HG03442 (cell line): ENCODE results near the gene CASK.

Source experiments
- ATAC-seq: cut with Tn5 transposase; IDR thresholded peaks from one replicate; pipeline ENCODE4 v1.9.1; 2021; ENCODE audit warnings: mild to moderate bottlenecking, moderate library complexity; ENCODE audit not compliant: unreplicated experiment

The CASK gene

DNA sequence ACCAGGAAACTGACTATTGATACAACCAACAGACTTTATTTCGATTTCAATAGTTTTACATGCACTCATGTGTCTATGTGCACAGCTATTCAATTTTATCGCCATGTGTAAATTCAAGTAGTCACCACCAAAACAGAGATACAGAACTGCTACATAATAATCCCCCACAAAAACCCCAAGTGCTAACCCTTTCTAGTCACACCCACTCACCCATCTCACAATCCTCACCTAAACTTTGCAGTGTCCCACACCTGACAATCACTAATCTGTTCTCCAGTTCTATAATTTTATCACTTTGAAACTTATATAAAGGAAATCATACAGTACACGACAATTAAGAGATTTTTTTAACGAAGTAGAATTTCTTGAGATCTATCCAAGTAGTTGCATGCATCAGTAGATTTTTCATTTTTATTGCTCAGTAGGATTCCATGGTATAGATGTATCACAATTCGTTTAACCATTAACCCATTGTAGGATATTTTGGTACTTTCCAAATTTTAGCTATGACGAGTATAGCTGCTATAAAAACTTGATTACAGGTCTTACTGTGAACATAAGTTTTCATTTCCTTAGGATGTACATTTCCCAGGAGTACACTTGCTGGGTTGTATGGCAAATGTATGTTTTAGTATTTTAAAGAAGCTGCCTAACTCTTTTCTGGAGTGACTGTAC lies 85.9 kb downstream of the CASK start:
- ATAC-seq = no peak

DNA sequence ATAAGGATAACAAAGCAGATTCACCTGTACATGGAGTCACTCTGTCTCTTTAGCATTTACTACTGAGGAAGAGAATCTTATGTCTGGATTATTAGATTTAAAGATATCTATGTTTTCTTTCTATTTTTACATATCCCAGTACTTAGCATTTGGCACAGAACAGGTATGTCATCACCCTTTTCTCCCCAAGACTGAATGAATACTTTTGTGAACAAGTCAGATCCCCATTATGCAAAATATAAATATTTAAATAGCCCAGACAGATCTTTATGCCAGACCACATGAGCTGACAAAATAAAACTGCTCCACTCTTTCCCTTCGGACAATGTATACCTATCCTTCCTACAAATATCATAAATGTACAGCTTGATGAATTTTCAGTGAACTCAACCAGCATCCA lies 94.5 kb downstream of the CASK start:
- ATAC-seq = no peak

GRCh38 chrX:41827886-41828285 lies 95.5 kb downstream of the CASK start:
- ATAC-seq = no peak

DNA sequence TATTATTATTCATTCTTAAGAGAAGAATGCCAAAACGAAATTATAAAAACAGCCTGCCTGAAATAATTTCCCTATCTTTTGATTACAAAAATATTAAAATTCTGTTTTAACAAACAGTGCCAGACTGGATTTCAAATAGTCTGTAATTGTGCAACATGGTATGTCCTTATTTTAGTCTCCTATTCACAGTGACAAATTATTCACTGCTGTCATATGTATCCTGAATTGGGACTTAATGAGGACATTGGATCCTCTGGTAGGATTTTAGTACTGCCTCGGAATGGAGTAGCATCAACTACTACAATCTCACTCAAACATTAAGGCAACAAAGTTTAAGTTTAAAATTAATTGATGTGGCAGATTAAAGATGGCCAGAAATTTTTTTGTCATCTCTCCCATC lies 97.6 kb downstream of the CASK start:
- no peak for ATAC-seq

DNA sequence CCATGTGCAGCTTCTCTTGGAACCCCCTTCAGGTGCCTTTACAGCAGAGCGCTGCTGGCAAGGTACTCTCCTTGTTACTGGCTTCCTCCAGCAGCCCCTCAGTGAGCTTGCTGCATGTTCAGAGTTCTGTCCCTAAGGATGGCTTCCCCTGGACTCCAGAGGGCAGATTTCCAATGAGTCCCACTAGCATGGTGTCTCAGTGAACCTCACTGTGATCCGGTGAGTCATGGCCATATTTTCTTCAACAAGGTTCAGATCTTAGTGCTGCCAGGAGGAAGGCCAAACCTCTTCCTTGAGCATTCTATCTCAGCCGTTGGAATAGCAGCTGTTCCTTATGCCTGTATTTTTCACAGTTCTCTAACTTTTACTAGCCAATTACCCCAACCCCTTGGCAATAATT lies 98.8 kb downstream of the CASK start:
- no peak for ATAC-seq

DNA sequence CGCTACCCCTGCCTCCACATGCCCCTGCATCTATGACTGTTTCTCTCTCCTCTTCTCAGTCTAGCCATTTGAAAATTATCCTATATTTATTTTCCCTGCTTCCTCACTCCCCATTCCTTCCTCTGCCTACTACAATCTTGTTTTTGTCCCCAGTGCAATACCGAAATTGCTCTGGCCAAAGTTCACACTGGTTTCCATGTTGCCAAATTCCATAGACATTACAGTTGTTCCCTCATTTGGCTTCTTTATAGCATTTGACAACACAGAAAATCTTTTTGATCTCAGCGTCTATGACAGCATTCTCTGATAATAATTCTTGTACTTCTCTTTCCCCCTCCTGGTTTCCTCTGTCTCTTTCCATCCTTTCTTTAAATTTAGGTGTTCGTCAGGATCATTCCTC lies 100.0 kb downstream of the CASK start:
- no peak for ATAC-seq

- ATAC-seq = no peak
These were observed 100.5 kb downstream of the CASK start for GRCh38 chrX:41822892-41823291.

DNA sequence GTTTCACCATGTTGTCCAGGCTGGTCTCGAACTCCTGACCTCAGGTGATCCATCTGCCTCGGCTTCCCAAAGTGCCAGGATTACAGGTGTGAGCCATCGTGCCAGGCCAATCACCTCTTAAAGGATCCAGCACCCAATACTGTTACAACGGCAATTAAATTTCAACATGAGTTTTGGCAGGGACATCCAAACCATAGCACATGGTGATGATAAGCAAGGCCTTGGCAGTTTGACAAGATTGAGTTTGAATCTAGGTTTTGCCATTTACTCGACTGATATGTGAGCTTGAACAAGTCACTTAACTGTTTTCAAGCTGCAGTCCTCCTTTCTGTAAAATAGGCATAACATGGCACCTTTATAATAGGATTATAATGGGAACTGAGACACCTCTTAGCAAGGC lies 115.3 kb downstream of the CASK start:
- ATAC-seq = no peak

DNA sequence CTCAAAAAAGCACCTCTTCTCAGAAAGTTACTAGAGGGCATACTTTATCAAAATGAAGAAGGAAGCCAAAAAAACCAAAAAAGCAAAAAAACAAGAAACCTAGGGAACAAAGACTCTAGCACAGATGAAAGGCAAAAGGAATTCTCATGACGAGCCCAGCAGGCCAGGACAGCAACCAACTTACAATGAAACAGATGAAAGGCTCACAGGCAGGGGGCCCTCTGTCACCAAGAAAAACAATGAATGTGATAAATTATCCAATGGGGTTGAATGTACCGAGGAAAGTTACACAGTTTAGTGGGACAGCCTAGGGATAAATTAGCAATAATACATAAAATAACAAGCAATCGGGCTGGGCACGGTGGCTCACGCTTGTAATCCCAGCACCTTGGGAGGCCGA lies 120.4 kb downstream of the CASK start:
- no peak for ATAC-seq

- ATAC-seq = no peak
These were observed 123.7 kb downstream of the CASK start for GRCh38 chrX:41799661-41800060.

- peak; percentile 67 for ATAC-seq
These were observed 126.8 kb downstream of the CASK start for GRCh38 chrX:41796577-41796976.

GRCh38 chrX:41796046-41796445 lies 127.3 kb downstream of the CASK start:
- no peak for ATAC-seq

- no peak for ATAC-seq
These were observed 134.0 kb downstream of the CASK start for GRCh38 chrX:41789374-41789773.

DNA sequence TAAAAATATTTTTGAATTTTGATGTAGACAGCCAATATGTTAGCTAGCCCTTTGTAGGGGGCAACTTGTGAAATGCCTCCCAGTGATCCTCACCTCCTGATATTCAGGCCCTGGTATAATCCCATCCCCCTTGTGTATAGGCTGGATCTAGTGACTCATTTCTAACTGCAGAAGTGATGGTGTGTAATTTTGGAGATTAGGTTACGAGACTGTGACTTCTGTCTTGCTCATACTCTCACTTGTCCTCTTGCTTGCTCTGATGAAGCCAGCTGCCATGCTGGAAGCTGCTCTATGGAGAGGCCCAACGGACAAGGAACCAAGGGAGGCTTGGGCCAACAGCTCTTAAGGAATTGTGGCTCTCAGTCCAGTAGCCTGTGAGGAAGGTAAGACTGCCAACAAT lies 137.7 kb downstream of the CASK start:
- ATAC-seq = no peak

GRCh38 chrX:41781500-41781899 lies 141.9 kb downstream of the CASK start:
- ATAC-seq = no peak

- no peak for ATAC-seq
These were observed 143.4 kb downstream of the CASK start for GRCh38 chrX:41779941-41780340.

- ATAC-seq = no peak
These were observed 144.3 kb downstream of the CASK start for GRCh38 chrX:41779030-41779564.

DNA sequence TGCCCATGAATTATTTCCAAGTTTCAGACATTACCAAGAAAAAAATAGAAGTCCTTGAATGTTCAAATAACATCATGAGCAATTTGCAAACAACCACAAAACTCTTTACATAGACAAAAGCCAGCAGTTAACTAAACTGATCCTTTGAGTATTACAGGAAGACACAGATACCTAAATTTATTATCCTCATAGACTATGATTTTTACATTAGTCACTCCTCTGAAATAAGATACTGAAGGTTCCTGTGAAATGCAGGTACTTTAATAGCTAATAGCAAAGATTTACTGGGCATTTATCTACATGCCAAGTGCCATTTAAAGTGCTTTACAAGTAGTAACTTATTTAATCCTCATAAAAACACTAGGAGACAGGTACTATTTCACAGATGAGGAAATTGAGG lies 161.7 kb downstream of the CASK start:
- ATAC-seq = no peak

DNA sequence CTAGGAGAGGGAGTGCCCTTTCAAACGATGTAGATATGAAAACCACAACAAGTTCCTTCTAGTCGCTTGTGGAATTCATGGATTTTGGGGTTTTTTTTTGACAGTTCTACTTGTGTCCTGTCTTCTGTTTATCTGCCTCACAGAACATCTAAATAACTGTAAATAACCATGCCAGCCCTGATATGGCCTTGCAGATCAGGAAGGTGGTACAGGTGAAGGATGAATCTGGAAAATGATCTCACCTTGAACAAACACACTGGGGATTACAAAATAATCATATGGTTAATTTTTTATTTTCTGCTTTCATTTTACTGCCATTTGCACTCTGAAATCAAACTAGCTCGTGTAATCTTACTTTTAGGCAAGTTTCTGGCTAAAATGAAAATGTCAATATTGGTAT lies 162.2 kb downstream of the CASK start:
- ATAC-seq = no peak

DNA sequence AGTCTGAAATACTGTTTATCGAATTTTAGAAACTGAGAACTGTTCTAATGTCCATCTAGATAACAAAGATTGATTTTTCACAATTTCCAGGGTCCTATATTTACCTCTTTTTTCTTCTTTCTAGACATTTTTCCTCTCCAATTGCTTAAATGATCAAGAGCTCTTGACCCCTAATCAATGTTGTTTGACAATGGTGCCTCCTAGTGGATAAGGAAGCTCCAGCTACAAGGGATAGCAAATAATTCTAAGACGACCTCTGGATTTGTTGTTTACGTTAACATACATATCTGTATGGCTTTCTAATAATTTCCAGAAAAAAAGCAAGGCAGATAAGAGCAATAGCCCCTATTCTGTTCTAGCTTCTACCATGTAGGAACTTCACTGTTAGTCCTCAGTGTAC lies 163.5 kb downstream of the CASK start:
- ATAC-seq = no peak

- ATAC-seq = no peak
These were observed 165.0 kb downstream of the CASK start for GRCh38 chrX:41758401-41758800.

DNA sequence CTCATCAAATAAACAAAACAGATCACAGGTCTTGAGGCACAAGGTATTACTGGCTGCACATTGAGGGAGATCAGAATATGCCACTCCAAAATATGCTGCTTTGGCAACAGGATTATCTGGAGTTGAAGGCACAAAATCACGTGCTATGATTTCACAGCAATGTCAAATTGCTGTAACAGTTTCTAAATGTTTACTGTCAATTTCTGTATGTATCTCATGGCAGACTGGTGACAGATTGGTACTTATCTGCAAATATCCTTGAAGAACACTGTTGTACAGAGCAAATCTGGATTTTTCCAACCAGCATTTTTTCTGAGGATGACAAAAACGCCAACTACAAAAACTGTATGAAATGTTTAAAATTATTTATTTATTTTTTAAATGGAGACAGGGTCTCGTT lies 172.6 kb downstream of the CASK start:
- no peak for ATAC-seq

DNA sequence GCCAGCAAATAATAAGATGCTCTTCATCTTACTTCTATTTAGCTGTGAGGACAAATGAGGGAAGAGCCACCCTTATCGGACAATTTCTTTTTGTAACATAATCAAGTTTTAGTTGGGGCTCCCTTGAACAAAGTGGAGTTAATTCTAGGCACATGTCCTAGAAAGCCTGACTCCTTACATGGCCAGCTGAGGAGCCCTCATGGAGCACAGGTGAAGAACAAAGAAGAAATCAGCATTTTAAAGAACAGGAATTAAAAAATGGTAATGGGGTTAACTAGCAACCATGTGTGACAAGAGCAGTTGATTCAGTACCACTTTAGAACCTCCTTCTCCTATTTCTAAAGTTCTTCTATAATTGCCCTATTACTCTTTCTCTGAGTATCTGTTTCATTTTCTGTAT lies 183.5 kb downstream of the CASK start:
- ATAC-seq = no peak
